Inflammatory macrophage treated with lipopolysaccharide for 4 hours (primary cell): ENCODE measurements around the gene KRTAP10-12.
"Not testable (repeated sequence)": the region's sequence is repeated elsewhere in the genome, so short reads cannot be mapped to it uniquely, and the experiment has no call there.

Experiments
- DNase-seq: peaks from one replicate; pipeline ENCODE4 v3.0.0-alpha.2; 2020

The KRTAP10-12 gene

DNA sequence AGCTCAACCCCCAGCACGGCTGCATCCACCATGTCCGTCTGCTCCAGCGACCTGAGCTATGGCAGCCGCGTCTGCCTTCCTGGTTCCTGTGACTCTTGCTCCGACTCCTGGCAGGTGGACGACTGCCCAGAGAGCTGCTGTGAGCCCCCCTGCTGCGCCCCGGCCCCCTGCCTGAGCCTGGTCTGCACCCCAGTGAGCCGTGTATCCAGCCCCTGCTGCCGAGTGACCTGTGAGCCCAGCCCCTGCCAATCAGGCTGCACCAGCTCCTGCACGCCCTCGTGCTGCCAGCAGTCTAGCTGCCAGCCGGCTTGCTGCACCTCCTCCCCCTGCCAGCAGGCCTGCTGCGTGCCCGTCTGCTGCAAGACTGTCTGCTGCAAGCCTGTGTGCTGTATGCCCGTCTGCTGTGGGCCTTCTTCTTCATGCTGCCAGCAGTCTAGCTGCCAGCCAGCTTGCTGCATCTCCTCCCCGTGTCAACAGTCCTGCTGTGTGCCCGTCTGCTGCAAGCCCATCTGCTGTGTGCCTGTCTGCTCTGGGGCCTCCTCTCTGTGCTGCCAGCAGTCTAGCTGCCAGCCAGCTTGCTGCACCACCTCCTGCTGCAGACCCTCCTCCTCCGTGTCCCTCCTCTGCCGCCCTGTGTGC lies at the start of gene KRTAP10-12:
Gene KRTAP10-12, plus strand, starts transcription at position 1 of the 639 bp plus-strand sequence. Its CDS starts 30 bp downstream, at position 31.
- not testable (repeated sequence) for DNase-seq

DNA sequence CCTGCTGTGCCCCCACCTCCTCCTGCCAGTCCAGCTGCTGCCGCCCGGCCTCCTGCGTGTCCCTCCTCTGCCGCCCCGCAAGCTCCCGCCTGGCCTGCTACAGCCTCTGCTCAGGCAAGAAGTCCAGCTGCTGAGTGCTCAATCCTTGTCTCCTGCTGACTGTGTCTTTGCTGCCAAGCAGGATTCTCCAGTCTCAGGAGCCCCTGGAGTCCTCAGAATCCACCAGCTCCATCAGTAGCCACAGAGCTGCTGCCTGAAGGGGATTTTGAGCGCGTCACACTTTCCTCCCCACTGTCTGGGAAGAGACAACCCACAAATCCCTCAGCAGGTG lies 49.8 kb upstream of the KRTAP10-12 start:
- no peak for DNase-seq

- DNase-seq, result no peak
Measured at GRCh38 chr21:44648557-44649311, 48.2 kb upstream of the KRTAP10-12 start.

DNA sequence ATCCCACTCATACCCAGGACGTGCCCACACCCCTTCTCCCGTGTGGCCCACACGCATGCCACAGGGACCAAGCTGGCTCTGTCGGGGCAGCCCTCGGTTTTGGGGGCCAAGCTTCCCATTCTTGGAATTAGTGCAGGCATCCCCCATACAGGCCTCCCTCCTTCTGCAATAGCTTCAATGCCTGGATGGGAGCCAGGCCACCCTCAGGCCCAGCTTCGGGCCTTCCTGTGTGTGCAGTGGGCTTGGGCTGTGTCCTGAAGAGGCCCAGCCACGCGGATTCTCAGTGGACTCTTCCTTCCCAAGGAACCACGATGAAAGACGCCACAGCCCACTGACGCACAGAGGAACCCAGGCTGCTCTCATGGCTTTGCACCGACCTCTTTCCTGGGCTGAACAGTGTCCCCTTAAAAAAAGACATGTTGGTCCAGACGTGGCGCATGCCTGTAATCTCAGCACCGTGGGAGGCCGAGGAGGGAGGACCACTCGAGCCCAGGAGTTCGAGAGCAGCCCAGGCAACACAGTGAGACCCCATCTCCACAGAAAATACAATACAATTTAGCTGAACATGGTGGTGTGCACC lies 47.4 kb upstream of the KRTAP10-12 start:
- DNase-seq, result no peak

GRCh38 chr21:44650265-44650972 lies 46.6 kb upstream of the KRTAP10-12 start:
- DNase-seq, result no peak

DNA sequence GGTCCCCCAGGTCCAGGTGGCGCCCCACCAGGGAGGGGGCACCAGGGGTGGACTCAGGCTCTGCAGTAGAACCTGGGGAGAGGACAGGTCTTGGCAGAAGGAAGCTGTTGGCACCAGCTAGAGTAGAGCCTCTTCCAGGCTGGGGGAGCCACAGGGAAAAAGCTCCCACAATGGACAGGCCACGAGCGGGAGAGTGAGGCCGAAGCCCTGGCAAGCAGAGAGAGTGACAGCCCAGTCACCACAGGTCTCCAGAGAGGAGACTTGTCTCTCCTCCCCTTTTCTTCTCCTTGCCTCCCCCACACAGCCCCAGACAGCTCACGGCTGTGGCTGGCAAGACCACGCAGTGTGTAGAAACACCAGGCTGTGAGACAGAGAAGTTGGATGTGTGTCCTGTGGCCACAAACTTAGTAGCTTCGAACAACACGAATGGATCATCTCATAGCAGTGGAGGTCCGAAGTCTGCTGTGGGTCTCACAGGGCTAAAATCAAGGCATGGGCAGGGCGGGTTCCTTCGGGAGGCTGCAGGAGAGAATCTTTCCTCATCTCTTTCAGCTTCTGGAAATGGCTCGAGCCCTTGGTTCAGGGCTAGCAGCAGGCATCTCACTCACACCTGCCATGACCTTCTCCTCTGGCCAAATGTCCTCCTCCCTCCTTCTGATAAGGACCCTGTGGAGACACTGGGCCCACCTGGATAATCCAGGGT lies 45.8 kb upstream of the KRTAP10-12 start:
- DNase-seq, result no peak

DNA sequence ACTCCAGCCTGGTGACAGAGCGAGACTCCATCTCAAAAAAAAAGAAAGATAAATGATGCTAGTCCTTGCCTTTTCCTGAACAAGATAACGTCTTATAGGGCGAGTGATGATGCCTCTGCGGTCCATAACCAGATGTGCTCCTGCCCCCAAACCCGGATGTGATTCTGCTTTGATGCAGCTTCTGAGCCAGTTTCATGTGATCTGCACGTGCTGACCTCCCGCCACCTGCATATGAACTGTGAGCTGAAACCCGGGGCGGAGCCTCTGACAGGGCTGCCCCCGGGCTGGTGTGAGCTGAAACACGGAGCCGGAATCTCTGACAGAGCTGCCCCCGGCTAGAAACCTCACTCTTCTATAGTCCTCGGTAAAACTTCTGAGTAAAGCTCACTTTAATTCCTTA lies 43.8 kb upstream of the KRTAP10-12 start:
- DNase-seq, result no peak

GRCh38 chr21:44653656-44654575 lies 43.1 kb upstream of the KRTAP10-12 start:
- no peak for DNase-seq

- DNase-seq, result no peak
Measured at GRCh38 chr21:44654576-44655175, 42.3 kb upstream of the KRTAP10-12 start, which contains the start of gene KRTAP12-4. KRTAP12-4 (minus strand) TSS chr21:44654659; CDS start chr21:44654614, 45 bp downstream.

DNA sequence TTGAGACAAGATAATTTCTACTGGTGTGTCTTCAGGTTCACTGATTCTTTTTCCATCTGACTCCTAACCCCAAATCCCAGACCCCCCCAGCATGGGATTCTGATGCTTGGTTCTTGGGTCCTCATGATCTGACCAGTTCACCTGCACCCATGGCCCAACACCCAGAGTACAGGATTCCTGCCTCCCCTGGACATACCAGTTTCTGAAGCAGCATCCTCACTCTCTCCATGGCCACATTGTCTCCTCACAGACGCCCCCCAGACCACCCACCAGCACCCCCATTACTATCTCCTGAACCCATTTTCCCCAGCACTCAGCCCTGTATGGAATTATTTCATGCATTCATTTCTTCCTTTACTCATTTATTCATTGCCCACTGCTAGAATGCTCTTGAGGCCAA lies 40.1 kb upstream of the KRTAP10-12 start:
- no peak for DNase-seq

DNA sequence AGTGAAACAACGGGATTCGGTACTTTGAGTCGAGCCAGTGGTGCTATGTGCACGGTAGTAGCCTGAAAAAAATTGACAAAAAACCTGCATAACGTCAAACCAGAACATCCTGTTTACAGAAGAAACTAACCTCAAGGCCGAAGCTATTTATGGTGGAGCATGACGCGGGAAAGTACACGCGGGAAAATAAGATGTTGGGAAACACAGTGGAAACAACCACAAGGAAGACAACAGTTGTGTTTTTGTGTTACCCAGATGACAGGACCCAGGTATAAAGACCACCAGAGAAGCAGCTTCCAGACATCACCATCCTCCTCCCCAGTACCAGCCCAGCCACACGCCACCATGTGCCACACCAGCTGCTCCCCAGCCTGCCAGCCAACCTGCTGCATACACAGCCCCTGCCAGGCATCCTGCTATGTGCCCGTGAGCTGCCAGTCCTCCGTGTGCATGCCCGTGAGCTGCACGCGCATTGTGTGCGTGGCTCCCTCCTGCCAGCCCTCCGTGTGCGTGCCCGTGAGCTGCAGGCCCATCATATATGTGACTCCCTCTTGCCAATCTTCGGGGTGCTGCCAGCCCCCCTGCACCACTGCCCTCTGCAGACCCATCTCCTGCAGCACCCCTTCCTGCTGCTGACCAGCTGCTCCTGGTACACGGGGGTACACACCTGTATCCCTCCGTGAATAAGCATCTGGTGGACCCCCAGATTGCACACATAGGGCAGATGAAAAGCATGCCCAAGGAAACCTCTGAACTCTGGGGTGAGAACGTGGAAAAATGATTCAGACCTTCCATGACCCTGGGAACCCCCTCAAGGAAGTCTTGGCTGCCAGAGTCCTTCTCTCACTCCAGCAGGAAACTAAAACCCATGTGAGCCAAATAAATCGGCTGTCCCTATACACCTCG lies 39.1 kb upstream of the KRTAP10-12 start, which contains the start of gene KRTAP12-3:
Gene KRTAP12-3, plus strand, starts transcription at position 298 of the 906 bp plus-strand sequence. Its CDS starts 48 bp downstream, at position 346.
- no peak for DNase-seq

DNA sequence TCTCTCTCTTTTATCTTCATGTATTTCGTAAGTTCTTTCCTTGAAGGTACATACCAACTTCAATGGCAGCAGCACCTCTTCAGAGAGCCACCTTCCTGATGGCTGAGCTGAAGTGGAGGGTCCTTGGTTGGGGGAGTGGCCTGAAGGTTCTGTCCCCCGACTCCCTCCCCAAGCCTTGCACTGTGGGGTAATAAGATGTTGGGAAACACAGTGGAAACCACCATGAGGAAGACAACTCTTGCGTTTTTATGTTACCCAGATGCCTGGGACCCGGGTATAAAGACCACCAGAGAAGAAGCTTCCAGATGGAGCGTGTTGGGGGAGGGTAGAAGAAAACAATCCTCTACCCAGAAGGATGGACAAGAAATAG lies 38.4 kb upstream of the KRTAP10-12 start:
- no peak for DNase-seq

GRCh38 chr21:44658913-44659595 lies 37.9 kb upstream of the KRTAP10-12 start:
- no peak for DNase-seq

DNA sequence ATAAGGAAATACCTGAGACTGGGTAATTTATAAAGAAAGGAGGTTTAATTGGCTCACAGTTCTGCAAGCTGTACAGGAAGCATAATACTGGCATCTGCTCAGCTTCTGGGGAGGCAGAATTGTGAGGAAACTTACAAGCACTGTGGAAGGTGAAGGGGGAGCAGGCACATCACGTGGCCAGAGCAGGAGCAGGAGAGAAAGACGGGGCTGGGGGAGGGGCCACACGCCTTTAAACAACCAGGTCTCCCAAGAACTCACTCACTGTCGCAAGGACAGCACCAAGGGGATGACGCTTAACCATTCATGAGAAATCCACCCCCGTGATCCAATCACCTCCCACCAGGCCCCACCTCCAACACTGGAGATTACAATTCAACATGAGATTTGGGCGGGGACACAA lies 35.4 kb upstream of the KRTAP10-12 start:
- not testable (repeated sequence) for DNase-seq

DNA sequence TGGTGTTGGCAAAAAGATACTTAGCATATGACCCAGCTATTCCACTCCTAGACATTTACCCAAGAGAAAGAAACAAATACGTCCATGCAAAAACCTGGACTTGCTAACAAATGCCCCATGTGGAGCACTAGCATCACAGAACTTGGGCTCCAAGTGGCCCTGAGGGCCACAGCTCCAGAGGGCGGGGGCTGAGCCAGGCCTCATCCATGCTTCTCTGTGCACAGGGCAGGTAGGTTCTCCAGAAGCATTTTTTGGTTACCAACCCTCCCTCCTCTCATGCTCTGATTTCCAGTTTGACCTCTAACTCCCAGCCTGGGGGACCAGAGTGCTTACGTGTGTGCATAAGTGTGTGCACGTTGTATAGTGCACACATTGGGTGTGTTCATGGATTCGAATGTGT lies 32.3 kb upstream of the KRTAP10-12 start:
- DNase-seq, result no peak

DNA sequence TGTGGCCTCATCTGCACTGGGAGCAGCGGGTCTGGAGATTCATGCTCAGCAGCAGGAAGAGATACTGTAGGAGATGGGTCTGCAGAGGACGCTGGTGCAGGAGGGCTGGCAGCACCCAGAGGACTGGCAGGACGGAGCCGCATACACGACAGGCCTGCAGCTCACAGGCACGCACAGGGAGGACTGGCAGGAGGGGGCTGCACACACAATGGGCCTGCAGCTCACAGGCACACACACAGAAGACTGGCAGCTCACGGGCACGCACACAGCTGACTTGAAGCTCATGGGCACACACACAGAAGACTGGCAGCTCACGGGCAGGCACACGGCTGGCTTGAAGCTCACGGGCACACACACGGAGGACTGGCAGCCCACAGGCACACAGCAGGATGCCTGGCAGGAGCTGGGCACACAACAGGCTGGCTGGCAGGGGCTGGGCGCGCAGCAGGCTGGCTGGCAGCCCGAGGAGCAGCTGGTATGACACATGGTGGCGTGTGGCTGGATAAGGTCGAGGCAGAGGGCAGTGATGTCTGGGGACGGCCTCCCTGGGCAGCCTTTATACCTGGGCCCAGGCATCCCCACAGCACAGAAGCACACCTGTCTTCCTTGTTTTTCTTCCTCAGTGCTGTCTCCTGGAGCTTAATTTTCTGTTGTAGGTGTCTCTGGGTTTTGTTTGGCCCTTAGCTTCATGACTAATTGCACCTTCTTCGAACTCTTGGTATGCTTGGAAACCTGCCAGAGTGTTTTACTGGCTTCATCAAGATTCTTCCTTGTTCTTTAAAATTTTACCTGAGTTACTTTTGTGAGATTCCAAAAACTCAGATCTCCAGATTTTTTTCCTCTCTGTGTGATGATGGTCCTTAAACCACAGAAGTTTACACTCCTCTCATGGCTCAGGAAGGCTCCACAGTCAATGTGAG lies 30.3 kb upstream of the KRTAP10-12 start, which contains the start of gene KRTAP12-2:
Gene KRTAP12-2, minus strand, starts transcription at position 527 of the 920 bp plus-strand sequence. Its CDS starts 41 bp downstream, at position 486.
- no peak for DNase-seq

DNA sequence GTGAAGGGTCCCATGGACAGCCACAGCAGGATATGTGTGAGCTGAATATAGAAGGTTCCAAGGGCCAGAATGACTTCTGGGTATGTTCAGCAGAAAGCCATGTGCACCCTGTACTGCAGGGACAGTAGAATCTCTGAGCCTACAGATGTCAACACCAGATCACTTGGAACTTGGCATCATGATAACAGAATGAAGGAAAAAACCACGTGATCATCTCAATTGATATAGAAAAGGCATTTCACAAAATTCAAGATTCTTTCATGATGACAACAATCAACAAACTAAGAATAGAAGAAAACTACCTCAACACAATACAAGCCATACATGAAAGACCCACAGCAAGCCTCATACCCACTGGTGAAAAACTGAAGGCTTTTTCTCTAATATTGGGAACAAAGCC lies 29.4 kb upstream of the KRTAP10-12 start:
- no peak for DNase-seq
